ENCODE measurements around the gene NANOS3.

The NANOS3 gene

DNA sequence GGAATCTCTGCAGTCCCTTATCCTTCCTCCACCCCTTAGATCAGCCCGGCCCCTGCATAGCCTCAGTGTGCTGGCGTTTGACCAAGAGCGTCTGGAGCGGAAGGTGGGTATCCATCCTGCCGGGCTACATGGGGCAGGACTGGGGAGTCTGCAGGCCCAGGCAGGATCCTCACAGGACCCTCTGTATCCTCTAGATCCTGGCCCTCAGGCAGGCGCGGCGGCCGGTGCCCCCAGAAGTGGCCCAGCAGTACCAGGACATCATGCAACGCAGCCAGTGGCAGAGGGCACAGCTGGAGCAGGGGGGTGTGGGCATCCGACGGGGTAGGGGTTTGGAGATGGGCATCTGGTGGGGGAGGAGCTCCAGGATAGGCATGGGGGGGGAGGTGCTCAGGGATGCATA is 52.4 kb downstream of the NANOS3 start:
- no peak overlapping the region for H3K4me3 ChIP-seq (ENCODE audit: low read depth, low read length)
- TF ChIP-seq, protein P1, sequence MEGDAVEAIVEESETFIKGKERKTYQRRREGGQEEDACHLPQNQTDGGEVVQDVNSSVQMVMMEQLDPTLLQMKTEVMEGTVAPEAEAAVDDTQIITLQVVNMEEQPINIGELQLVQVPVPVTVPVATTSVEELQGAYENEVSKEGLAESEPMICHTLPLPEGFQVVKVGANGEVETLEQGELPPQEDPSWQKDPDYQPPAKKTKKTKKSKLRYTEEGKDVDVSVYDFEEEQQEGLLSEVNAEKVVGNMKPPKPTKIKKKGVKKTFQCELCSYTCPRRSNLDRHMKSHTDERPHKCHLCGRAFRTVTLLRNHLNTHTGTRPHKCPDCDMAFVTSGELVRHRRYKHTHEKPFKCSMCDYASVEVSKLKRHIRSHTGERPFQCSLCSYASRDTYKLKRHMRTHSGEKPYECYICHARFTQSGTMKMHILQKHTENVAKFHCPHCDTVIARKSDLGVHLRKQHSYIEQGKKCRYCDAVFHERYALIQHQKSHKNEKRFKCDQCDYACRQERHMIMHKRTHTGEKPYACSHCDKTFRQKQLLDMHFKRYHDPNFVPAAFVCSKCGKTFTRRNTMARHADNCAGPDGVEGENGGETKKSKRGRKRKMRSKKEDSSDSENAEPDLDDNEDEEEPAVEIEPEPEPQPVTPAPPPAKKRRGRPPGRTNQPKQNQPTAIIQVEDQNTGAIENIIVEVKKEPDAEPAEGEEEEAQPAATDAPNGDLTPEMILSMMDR (IDR thresholded peaks at IDR 0.05; ENCODE audit: borderline replicate concordance, insufficient read depth, low read depth, low read length): no peak

DNA sequence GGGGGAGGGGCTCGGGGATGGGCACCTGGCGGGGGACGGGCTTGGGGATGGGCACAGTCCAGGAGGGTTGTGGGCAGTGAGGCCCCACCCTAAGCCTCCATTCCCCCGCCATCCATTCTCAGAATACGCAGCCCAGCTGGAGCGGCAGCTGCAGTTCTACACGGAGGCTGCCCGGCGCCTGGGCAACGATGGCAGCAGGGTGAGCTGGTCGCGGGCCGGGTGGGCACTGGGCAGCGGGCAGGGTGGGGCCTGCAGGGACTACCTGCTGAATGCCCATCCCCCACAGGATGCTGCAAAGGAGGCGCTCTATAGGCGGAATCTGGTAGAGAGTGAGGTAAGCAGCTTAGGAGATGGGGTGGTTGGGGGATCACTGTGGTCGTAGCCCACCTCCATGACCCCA is 53.0 kb downstream of the NANOS3 start:
- no peak overlapping the region for H3K4me3 ChIP-seq (ENCODE audit: low read depth, low read length)
- TF ChIP-seq, protein P1 (IDR thresholded peaks at IDR 0.05; ENCODE audit: borderline replicate concordance, insufficient read depth, low read depth, low read length): no peak
